IPS-18a (cell line): Measurements from ENCODE around the gene FGGY.

ENCODE experiments used
- H3K27ac ChIP-seq: one replicate; pipeline ENCODE4 v1.5.1; 2013; ENCODE audit warnings: low read length
- H3K27me3 ChIP-seq: one replicate; pipeline ENCODE4 v1.6.1; 2013; ENCODE audit warnings: mild to moderate bottlenecking, low read length; ENCODE audit not compliant: control insufficient read depth, insufficient read depth
- H3K36me3 ChIP-seq: one replicate; pipeline ENCODE4 v1.6.1; 2013; ENCODE audit warnings: low read depth, low read length; ENCODE audit not compliant: control insufficient read depth
- H3K4me1 ChIP-seq: one replicate; pipeline ENCODE4 v1.6.1; 2013; ENCODE audit warnings: low read depth, low read length; ENCODE audit not compliant: control insufficient read depth
- H3K4me3 ChIP-seq: one replicate; pipeline ENCODE4 v1.5.1; 2013; ENCODE audit warnings: low read length
- H3K9ac ChIP-seq: one replicate; pipeline ENCODE4 v1.6.1; 2013; ENCODE audit warnings: mild to moderate bottlenecking, low read length, moderate library complexity
- H3K9me3 ChIP-seq: one replicate; pipeline ENCODE4 v1.6.1; 2013; ENCODE audit warnings: low read depth, low read length; ENCODE audit not compliant: control insufficient read depth

FGGY gene

DNA sequence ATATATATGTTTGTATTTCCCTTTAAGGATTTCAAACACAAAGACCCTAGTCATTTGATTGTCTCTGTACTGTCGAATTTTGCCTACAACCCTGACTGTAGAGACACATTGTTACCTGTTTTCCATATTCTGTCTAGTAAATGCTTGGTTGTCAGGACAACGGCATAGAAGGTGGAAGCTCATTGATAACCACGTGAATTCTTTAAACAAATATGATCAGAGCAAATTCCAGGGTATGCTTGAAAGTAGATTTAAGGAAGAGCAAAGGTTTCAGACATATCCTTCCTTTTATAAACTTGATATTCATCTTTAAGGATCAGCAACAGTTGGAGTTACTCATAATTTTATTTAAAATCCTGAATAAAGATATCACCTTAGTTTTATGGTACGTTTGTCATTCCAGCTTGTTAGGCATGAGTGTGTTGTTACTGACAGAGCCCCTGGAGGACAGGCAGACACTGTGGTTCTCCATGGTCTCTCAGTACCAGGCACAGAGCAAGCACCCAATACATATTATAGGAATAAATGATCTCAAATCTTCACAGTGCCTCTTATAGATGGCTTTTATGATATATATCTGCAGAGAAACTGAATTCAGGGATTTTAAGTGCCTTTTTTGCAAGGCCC lies 203.2 kb downstream of the FGGY start:
- Histone ChIP-seq H3K4me3 (no peak overlapping the region), H3K27me3 (no peaks in the 10 kb centered on the region), H3K27ac (no peak overlapping the region), H3K4me1 (peaks cover 5% of the 10 kb centered on the region), H3K9ac (no peak overlapping the region), H3K9me3 (no peaks in the 10 kb centered on the region), H3K36me3 (no peaks in the 10 kb centered on the region)

DNA sequence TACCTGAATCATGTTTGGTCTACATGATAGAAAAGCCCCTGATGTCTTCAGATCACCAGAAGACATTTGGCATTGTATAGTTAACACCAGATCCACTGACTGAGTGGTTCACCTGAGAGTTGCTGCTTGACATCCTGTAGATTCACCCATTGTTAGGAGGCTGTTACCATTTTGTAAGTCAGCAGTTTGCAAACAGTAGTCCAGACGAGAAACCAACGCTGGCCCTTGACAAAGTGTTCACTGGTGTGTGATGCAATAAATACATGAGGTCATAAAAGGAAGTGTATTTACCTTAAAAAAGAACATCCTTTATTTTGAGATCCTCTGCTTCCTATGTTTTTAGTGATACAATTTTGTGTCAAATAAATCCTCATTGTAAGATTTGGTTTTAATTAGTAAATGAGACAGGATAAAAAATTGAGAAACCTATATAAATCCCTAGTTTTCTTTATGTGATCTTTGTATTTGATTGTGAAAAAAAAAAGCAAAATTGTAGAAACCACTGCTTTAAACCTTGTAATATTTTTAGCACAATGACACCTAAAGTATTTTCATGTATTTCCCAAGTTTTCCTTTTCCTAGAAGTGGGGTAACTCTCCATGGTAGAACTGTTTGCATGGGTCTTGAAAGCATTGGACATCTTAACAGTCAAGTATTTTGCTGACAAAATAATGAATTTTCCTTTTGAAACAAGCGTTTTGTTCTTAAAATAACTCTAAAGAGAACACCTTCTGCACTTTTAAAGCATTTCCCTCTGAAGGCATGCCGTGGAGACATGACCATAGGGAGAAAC lies 204.3 kb downstream of the FGGY start:
- Histone ChIP-seq H3K4me3 (no peak overlapping the region), H3K4me1 (peaks cover 5% of the 10 kb centered on the region), H3K27ac (no peak overlapping the region), H3K36me3 (no peaks in the 10 kb centered on the region), H3K9me3 (no peaks in the 10 kb centered on the region), H3K27me3 (no peaks in the 10 kb centered on the region), H3K9ac (no peak overlapping the region)

DNA sequence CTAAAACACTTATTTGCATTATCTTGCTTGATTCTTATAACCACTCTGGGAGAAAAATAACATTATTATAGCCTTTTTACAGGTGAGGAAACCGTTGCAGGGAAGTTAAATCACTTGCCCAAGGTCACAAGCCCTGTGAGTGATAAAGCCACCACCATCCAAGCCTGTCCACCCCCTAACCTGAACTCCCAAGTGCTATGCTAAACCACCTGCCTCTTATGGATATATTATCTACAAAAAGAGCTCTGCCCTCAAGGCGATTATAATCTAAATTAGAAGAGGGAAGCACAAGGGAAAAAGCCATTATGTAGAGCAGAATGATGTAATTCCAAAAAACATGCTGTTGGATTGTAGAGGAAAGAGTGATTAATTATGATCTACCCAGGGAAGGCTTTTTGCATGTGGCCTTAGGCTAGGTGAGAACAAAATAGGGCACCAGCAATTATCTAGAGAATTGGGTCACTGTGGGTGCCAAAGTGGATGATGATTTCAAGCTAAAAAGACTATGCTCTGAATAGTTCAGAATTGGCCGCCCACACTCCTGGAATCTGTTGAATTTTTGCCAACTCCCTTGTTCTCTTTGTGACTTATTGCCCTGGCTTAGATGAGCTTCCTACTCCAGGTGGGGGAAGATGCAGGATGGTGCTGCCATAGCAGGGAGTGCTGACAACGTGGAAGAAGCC lies 205.3 kb downstream of the FGGY start:
- H3K9me3 ChIP-seq, result no peaks in the 10 kb centered on the region
- no peaks in the 10 kb centered on the region for H3K36me3 ChIP-seq
- H3K9ac ChIP-seq, result no peak overlapping the region
- H3K27me3 ChIP-seq, result no peaks in the 10 kb centered on the region
- peaks cover 5% of the 10 kb centered on the region for H3K4me1 ChIP-seq
- H3K27ac ChIP-seq, result no peak overlapping the region
- H3K4me3 ChIP-seq, result no peak overlapping the region

DNA sequence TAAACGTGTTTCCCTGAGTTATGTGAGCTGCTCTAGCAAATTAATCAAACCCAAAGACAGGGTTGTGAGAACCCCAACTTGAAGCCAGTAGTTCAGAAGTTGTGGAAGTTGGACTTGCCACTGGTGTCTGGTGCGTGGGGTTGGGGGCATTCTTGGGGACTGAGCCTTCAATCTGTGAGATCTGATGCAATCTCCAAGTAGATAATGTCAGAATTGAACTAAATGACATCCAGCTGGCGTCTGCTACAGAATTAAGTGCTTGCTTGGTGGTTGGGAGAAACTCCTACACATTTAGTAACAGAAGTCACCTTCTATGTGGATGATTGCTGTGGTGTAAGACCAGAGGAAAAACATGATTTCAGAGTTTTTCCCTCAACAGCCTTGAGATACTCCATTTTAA lies 207.4 kb downstream of the FGGY start:
- no peak overlapping the region for H3K27ac ChIP-seq
- no peaks in the 10 kb centered on the region for H3K27me3 ChIP-seq
- H3K9ac ChIP-seq, result no peak overlapping the region
- no peaks in the 10 kb centered on the region for H3K9me3 ChIP-seq
- H3K4me3 ChIP-seq, result no peak overlapping the region
- H3K4me1 ChIP-seq, result peaks cover 5% of the 10 kb centered on the region
- no peaks in the 10 kb centered on the region for H3K36me3 ChIP-seq

DNA sequence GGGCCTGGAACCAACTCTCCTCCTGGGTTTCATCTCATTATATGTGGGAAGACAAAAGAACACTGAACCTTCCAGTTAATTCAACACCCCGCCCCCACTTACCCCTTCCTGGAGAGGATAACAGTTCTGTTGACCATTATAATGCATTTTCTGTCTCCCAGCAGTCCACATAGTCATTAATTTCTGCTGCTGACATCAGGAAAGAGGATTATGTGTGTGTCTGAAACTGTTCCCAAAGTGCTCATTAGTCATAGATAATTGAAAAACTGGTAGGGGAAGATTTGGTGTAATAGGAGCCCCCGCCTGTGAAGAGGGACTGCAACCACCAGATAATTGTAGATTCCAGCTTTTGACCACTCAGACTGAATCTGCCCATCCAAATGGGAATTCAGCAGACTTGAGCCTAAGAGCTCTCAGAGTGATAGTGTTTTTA lies 208.7 kb downstream of the FGGY start:
- H3K27ac ChIP-seq, result no peak overlapping the region
- H3K4me3 ChIP-seq, result no peak overlapping the region
- H3K9me3 ChIP-seq, result no peaks in the 10 kb centered on the region
- no peaks in the 10 kb centered on the region for H3K36me3 ChIP-seq
- H3K27me3 ChIP-seq, result no peaks in the 10 kb centered on the region
- peaks cover 4% of the 10 kb centered on the region for H3K4me1 ChIP-seq
- no peak overlapping the region for H3K9ac ChIP-seq

DNA sequence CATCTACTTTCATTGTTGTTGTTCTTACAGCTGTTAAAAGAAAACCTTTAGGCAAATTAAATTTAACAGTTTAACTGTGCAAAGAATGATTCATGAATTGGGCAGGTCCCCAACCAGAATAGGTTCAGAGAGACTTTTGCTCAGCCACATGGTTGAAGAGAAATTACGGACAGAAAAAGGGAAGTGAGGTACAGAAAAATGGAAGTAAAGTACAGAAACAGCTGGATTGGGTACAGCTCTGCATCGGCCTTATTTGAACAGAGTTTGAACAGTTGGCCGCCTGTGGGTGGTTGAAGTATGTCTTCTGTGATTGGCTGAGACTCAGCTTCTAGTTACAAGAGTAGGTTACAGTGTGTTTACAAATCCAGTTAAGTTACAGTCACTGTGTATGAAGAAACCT lies 210.1 kb downstream of the FGGY start:
- Histone ChIP-seq H3K27ac (no peak overlapping the region), H3K27me3 (no peaks in the 10 kb centered on the region), H3K4me1 (no peaks in the 10 kb centered on the region), H3K36me3 (no peaks in the 10 kb centered on the region), H3K4me3 (no peak overlapping the region), H3K9me3 (no peaks in the 10 kb centered on the region), H3K9ac (no peak overlapping the region)

DNA sequence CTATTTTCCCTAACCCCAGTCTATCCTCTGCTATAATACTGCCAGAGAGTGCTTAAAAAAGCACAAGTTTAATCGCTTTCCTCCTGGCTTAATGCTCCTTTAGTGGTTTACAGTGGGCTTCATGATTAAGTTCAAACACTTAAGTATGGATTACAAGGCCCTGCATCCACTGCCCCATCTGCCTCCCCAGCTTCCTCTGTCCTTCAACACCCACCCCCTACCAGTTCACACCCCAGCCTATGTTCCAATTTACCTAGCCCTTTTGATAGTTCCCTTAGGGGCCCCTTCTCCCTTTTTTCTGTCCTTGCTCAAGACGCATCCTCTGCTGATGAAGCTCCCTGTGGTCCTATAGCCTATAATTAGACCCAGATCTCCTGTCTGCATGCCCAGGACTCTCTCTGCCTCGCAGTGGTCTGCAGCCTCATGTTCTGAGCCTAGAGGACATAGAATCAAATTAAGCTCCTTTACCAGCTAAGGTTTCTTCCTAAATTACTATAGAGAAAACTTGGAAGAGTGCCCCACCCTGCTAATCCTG lies 212.5 kb downstream of the FGGY start:
- Histone ChIP-seq H3K9ac (no peak overlapping the region), H3K36me3 (no peaks in the 10 kb centered on the region), H3K27me3 (no peaks in the 10 kb centered on the region), H3K4me1 (no peaks in the 10 kb centered on the region), H3K27ac (no peak overlapping the region), H3K9me3 (no peaks in the 10 kb centered on the region), H3K4me3 (no peak overlapping the region)

DNA sequence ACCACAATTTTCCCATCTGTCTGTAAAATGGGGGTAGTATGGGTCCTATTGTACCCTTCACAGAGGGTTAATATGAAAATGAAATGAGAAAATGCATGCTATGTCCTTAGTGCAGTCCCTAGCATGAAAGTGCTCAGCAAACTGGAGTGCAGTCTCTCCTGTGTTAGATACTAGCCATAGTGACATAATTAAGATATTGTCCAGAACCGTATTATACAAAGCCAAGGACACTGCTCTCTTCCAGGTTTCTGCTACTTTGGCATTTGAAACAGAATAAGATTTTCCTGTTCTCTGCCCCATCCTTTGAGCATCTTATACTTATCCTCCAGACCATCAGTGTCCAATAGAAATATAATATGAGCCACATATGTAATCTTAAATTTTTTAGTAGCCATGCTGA lies 213.4 kb downstream of the FGGY start:
- Histone ChIP-seq H3K36me3 (no peaks in the 10 kb centered on the region), H3K4me3 (no peak overlapping the region), H3K9me3 (no peaks in the 10 kb centered on the region), H3K9ac (no peak overlapping the region), H3K27ac (no peak overlapping the region), H3K4me1 (no peaks in the 10 kb centered on the region), H3K27me3 (no peaks in the 10 kb centered on the region)

DNA sequence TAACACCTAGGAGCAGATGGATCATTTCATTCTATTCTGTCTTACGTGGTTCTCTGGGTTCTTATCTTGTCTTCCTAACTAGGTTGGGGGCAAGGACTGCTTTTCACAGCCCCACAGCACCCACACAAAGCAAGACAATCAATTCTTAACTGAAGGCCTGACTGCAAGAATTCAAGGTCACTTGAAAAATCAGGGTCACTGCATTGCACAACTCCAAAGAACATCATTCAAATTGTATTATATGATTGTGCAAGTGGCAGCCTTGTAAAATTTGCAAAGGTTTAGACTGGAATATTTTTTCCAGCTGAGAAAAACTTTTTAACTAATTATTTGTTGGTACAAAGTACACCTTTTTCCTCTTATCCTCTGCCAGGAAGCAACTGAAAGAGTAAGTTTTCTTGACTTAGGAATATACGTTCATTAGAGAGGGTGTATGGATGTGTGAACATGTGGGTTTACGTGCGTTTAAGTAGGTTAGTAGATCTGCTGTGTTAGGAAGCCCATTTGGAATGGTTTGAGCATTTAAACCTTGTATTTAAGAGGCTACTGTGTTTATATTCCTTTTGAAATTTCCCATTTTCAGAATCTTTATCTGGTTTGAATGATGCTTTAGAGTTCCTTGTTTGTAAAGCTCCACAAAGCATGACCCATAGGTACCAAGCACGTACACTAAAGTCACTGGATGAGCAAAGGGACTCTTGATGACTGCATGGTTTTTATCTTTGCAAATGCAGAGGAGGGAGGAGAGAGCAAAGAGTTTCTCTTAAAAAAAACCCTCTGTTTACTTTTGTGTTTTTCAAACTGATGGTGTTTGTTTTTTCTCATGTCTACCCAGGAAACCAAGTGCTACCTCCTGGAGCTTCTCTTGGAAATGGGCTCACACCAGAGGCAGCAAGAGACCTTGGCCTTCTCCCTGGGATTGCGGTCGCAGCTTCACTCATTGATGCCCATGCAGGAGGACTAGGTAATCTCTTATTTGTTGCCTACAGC lies 214.9 kb downstream of the FGGY start:
- Histone ChIP-seq H3K9me3 (no peaks in the 10 kb centered on the region), H3K4me1 (no peaks in the 10 kb centered on the region), H3K27me3 (no peaks in the 10 kb centered on the region), H3K36me3 (no peaks in the 10 kb centered on the region), H3K27ac (no peak overlapping the region), H3K4me3 (no peak overlapping the region), H3K9ac (no peak overlapping the region)

DNA sequence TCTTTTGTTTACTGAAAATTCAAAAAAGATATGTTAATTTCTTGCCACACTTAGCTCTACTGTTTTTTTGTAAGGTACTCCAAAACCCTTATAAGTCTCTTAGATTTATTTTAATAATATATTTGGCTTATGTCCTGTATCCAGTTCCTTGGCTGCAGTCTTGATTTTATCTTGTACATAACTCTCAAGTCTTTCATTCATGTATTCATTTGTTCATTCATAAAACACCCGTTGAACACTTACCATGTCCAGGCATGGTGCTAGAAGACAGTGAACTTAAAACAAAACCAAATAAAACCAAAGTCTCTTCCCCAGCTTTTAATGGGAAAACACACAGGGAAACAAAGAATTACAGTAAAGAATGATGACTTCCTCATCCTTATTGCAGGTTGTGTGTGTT lies 215.8 kb downstream of the FGGY start:
- no peak overlapping the region for H3K27ac ChIP-seq
- H3K27me3 ChIP-seq, result no peaks in the 10 kb centered on the region
- H3K9ac ChIP-seq, result no peak overlapping the region
- no peaks in the 10 kb centered on the region for H3K4me1 ChIP-seq
- H3K36me3 ChIP-seq, result no peaks in the 10 kb centered on the region
- no peaks in the 10 kb centered on the region for H3K9me3 ChIP-seq
- no peak overlapping the region for H3K4me3 ChIP-seq
